H1 (cell line): ENCODE measurements around the gene MOV10L1. TPM values are rescaled to one million over a fixed set of nuclear protein-coding genes. Genes with fewer than 3 reads are reported as not detected.
A peak's percentile ranks its signal among the peaks of the same experiment; 100 is the strongest.

ENCODE experiments used
- CTCF ChIA-PET: fragments of 300-600 bp; sonication (Branson Sonifier 250); formaldehyde crosslinking; loops from one replicate; lab custom pipeline; 2021; ENCODE audit not compliant: partially characterized antibody; lab: Charles Lee
- POLR2A ChIA-PET: fragments of 300-600 bp; sonication (Branson Sonifier 250); formaldehyde crosslinking; loops from one replicate; lab custom pipeline; 2021; ENCODE audit warnings: inconsistent platforms; ENCODE audit not compliant: partially characterized antibody; lab: Charles Lee
- DNase-seq, 2 experiments: peaks; one replicate each; pipeline versions ENCODE4 v3.0.0 to v3.0.0-alpha.2; 2010 to 2022; ENCODE audit warnings: low spot score in 2 of 2, low read depth in 1 of 2, mixed read lengths in 1 of 2
- FAIRE-seq: peaks from 2 replicates; lab custom pipeline; 2011; peaks lifted over from hg19 to GRCh38; lab: Jason Lieb, UNC
- H2AFZ ChIP-seq: 2 replicates; pipeline ENCODE4 v1.8.1; 2012; ENCODE audit warnings: low read length, inconsistent platforms
- H2AK5ac ChIP-seq: 2 replicates; pipeline ENCODE4 v1.6.1; 2013; ENCODE audit warnings: low read depth, low read length
- H2BK120ac ChIP-seq: replicated peaks from 2 replicates; pipeline ENCODE3; 2013; ENCODE audit warnings: low read depth, low read length, inconsistent platforms
- H2BK12ac ChIP-seq: 2 replicates; pipeline ENCODE4 v1.6.1; 2013; ENCODE audit warnings: low read depth, low read length
- H2BK15ac ChIP-seq: 2 replicates; pipeline ENCODE4 v1.6.1; 2013; ENCODE audit warnings: low read length
- H2BK20ac ChIP-seq: 2 replicates; pipeline ENCODE4 v1.6.1; 2013; ENCODE audit warnings: low read length
- H2BK5ac ChIP-seq: 2 replicates; pipeline ENCODE4 v1.6.1; 2013; ENCODE audit warnings: low read depth, low read length
- H3K14ac ChIP-seq: 2 replicates; pipeline ENCODE4 v1.6.1; 2013; ENCODE audit warnings: inconsistent platforms; ENCODE audit not compliant: insufficient read length
- H3K18ac ChIP-seq: 2 replicates; pipeline ENCODE4 v1.6.1; 2013; ENCODE audit warnings: low read length; ENCODE audit errors: extremely low read depth
- H3K23ac ChIP-seq: 2 replicates; pipeline ENCODE4 v1.6.1; 2013; ENCODE audit warnings: inconsistent platforms; ENCODE audit not compliant: insufficient read length
- H3K23me2 ChIP-seq: 2 replicates; pipeline ENCODE4 v1.6.1; 2013; ENCODE audit warnings: low read depth, low read length
- H3K27ac ChIP-seq: 2 replicates; pipeline ENCODE4 v1.6.1; 2011; ENCODE audit warnings: low read depth, low read length, inconsistent platforms
- H3K27me3 ChIP-seq, 4 experiments: replicated peaks in 1 of 4; 1 replicate in 1 of 4; 2 replicates in 3 of 4; pipeline versions ENCODE4 v1.6.1 to v1.8.1; 2011 to 2013; ENCODE audit warnings: low read length in 3 of 4, mild to moderate bottlenecking in 3 of 4, inconsistent platforms in 2 of 4, mixed read lengths in 2 of 4, moderate library complexity in 1 of 4; ENCODE audit not compliant: control insufficient read depth in 3 of 4, insufficient read depth in 3 of 4; ENCODE audit errors: extremely low read depth in 1 of 4
- H3K36me3 ChIP-seq, 4 experiments: 2 replicates each; pipeline versions ENCODE4 v1.6.1 to v1.8.1; 2011 to 2013; ENCODE audit warnings: mild to moderate bottlenecking in 4 of 4, low read length in 3 of 4, moderate library complexity in 2 of 4, control low read depth in 1 of 4, inconsistent platforms in 1 of 4; ENCODE audit not compliant: insufficient read depth in 4 of 4, control insufficient read depth in 2 of 4
- H3K4ac ChIP-seq: replicated peaks from 2 replicates; pipeline ENCODE3; 2013; ENCODE audit warnings: low read length, low read depth, mixed read lengths, inconsistent platforms; ENCODE audit not compliant: insufficient read length
- H3K4me1 ChIP-seq, 4 experiments: replicated peaks in 1 of 4; 1 replicate in 1 of 4; 2 replicates in 3 of 4; pipeline versions ENCODE4 v1.6.1 to v1.8.1; 2011 to 2013; ENCODE audit warnings: low read length in 3 of 4, inconsistent platforms in 2 of 4, mixed read lengths in 1 of 4; ENCODE audit not compliant: insufficient read depth in 4 of 4, control insufficient read depth in 3 of 4
- H3K4me2 ChIP-seq, 2 experiments: 2 replicates each; pipeline versions ENCODE4 v1.6.1 to v1.8.1; 2011 to 2013; ENCODE audit warnings: low read depth in 2 of 2, low read length in 2 of 2, control low read depth in 1 of 2, inconsistent platforms in 1 of 2, mild to moderate bottlenecking in 1 of 2; ENCODE audit not compliant: insufficient read depth in 1 of 2
- H3K4me3 ChIP-seq, 4 experiments: fragments of 200-600, 300-600 bp in 1 of 4; sonication (generic), shearing (Covaris generic), sonication (Bioruptor Twin) in 1 of 4; 2 replicates each; pipeline versions ENCODE4 v1.5.1 to v1.8.1; 2011 to 2016; ENCODE audit warnings: low read length in 4 of 4, low read depth in 3 of 4, control low read depth in 2 of 4, inconsistent platforms in 2 of 4, mild to moderate bottlenecking in 2 of 4, mixed read lengths in 1 of 4, moderate library complexity in 1 of 4; ENCODE audit not compliant: insufficient read depth in 2 of 4; ENCODE audit errors: extremely low read depth in 1 of 4
- H3K56ac ChIP-seq: replicated peaks from 2 replicates; pipeline ENCODE3; 2013; ENCODE audit warnings: low read depth, mild to moderate bottlenecking, mixed read lengths, low read length, inconsistent platforms; ENCODE audit not compliant: insufficient read length
- H3K79me1 ChIP-seq: 2 replicates; pipeline ENCODE4 v1.6.1; 2013; ENCODE audit warnings: low read depth, low read length, control low read depth
- H3K79me2 ChIP-seq, 2 experiments: 2 replicates each; pipeline versions ENCODE4 v1.6.1 to v1.8.1; 2012 to 2013; ENCODE audit warnings: low read length in 2 of 2, mild to moderate bottlenecking in 2 of 2, inconsistent platforms in 1 of 2; ENCODE audit not compliant: insufficient read depth in 2 of 2, control insufficient read depth in 1 of 2
- H3K9ac ChIP-seq, 4 experiments: replicated peaks in 1 of 4; 1 replicate in 1 of 4; 2 replicates in 3 of 4; pipeline versions ENCODE4 v1.6.1 to v1.8.1; 2011 to 2013; ENCODE audit warnings: low read depth in 3 of 4, low read length in 3 of 4, control low read depth in 2 of 4, mild to moderate bottlenecking in 2 of 4, moderate library complexity in 2 of 4, inconsistent platforms in 1 of 4; ENCODE audit errors: extremely low read depth in 1 of 4
- H3K9me3 ChIP-seq, 2 experiments: 2 replicates each; pipeline versions ENCODE4 v1.6.1 to v1.8.1; 2012 to 2013; ENCODE audit warnings: mild to moderate bottlenecking in 2 of 2, moderate library complexity in 2 of 2, control low read depth in 1 of 2, inconsistent platforms in 1 of 2, low read depth in 1 of 2, low read length in 1 of 2, mixed read lengths in 1 of 2; ENCODE audit not compliant: insufficient read depth in 2 of 2
- H4K20me1 ChIP-seq, 2 experiments: replicated peaks in 1 of 2; 2 replicates each; pipeline versions ENCODE3 to v1.8.1; 2011 to 2013; ENCODE audit warnings: inconsistent platforms in 2 of 2, low read length in 2 of 2, mild to moderate bottlenecking in 1 of 2; ENCODE audit not compliant: insufficient read depth in 2 of 2, control insufficient read depth in 1 of 2
- H4K5ac ChIP-seq: 2 replicates; pipeline ENCODE4 v1.6.1; 2013; ENCODE audit warnings: low read length, low read depth, mixed read lengths, inconsistent platforms; ENCODE audit not compliant: insufficient read length
- H4K8ac ChIP-seq: 2 replicates; pipeline ENCODE4 v1.8.0; 2013; ENCODE audit warnings: mild to moderate bottlenecking, moderate library complexity, low read length, inconsistent platforms; ENCODE audit not compliant: insufficient read depth; ENCODE audit errors: extremely low read depth
- H4K91ac ChIP-seq: replicated peaks from 2 replicates; pipeline ENCODE3; 2013; ENCODE audit warnings: low read length, mixed read lengths, inconsistent platforms; ENCODE audit not compliant: insufficient read length
- CHD1 ChIP-seq: IDR thresholded peaks from 2 replicates; pipeline ENCODE4 v1.6.1; 2012; ENCODE audit warnings: low read depth, low read length, improper control_type of control experiment
- CHD2 ChIP-seq: IDR thresholded peaks from 2 replicates; pipeline ENCODE4 v1.6.1; 2012; ENCODE audit warnings: low read length, improper control_type of control experiment
- E2F6 ChIP-seq: IDR thresholded peaks from 2 replicates; pipeline ENCODE4 v1.6.1; 2012; ENCODE audit warnings: inconsistent platforms
- GTF2F1 ChIP-seq: IDR thresholded peaks from 2 replicates; pipeline ENCODE4 v1.6.1; 2012; ENCODE audit warnings: low read depth, low read length, improper control_type of control experiment, borderline replicate concordance
- HDAC6 ChIP-seq: IDR thresholded peaks from one replicate; pipeline ENCODE4 v1.7.1; 2012; ENCODE audit warnings: low read depth, mild to moderate bottlenecking, inconsistent platforms, low read length, moderate library complexity
- RXRA ChIP-seq: IDR thresholded peaks from 2 replicates; pipeline ENCODE4 v1.6.1; 2011; ENCODE audit warnings: low read depth, mild to moderate bottlenecking, low read length, moderate library complexity; ENCODE audit not compliant: insufficient read depth
- SIN3A ChIP-seq, 2 experiments: IDR thresholded peaks in 1 of 2; conservative IDR thresholded peaks in 1 of 2; 2 replicates each; pipeline ENCODE4 v1.6.1; 2011 to 2012; ENCODE audit warnings: low read length in 2 of 2, improper control_type of control experiment in 1 of 2, low read depth in 1 of 2, mild to moderate bottlenecking in 1 of 2
- TAF1 ChIP-seq: IDR thresholded peaks from 2 replicates; pipeline ENCODE4 v1.6.1; 2011; ENCODE audit warnings: mild to moderate bottlenecking, low read depth, low read length
- USF2 ChIP-seq: IDR thresholded peaks from 2 replicates; pipeline ENCODE4 v1.6.1; 2011; ENCODE audit warnings: low read length, improper control_type of control experiment
- ZNF274 ChIP-seq: IDR thresholded peaks from 2 replicates; pipeline ENCODE4 v1.7.0; 2012; ENCODE audit warnings: low read length, borderline replicate concordance; ENCODE audit errors: extremely low read depth
- WGBS, 2 experiments: shearing (Covaris generic) in 1 of 2; methylation state at CpG; one replicate each; pipeline versions ENCODE4 v1.1.6 to v1.1.7; 2013 to 2015; ENCODE audit warnings: low lambda C conversion rate in 2 of 2, mixed read lengths in 2 of 2, inconsistent platforms in 1 of 2, low coverage in 1 of 2, missing lambda C conversion rate in 1 of 2; ENCODE audit not compliant: insufficient replicate concordance in 2 of 2, insufficient coverage in 1 of 2, insufficient read length in 1 of 2; ENCODE audit errors: extremely low coverage in 1 of 2, missing lambda C conversion rate in 1 of 2; 5-methylcytosine and 5-hydroxymethylcytosine counted together
- polyA plus RNA-seq, 7 experiments: library from polyadenylated mRNA; depleted of rRNA in 3 of 7; stranded (reverse) in 5 of 7; unstranded in 2 of 7; fragments of >200 nt in 5 of 7; fragments of 200-250 nt in 2 of 7; gene quantifications; 1 replicate in 5 of 7; 2 replicates in 1 of 7; 4 replicates in 1 of 7; pipeline versions ENCODE4 v1.2.1 to v1.2.3, GENCODE V29; 2011 to 2013; ENCODE audit warnings: missing spikeins in 2 of 7, mixed read lengths in 2 of 7
- total RNA-seq: library from RNA; stranded (reverse); fragmentation: NEBNext Ultra II Directional; extraction: Animal tissue kit (Norgen Biotek cat#: 25700); gene quantifications from 2 replicates; pipeline ENCODE4 v1.2.1, GENCODE V29; 2021

The MOV10L1 gene
- total and polyA plus RNA-seq, 2 of the 8 experiments (the other 6 are each of a cell fraction or from before 2014, with no cell fraction given), result 0.32 TPM; not detected in 1

- Histone ChIP-seq H3K9me3 (no peaks in the 10 kb centered on the region), H3K4me3 (no peak overlapping the region), H3K4ac (no peak overlapping the region), H3K79me2 (peaks cover 0 to 19% of the 10 kb centered on the region in 2 experiments; a peak in 1 of 4 replicates), H3K14ac (no peak overlapping the region), H2BK12ac (no peak overlapping the region), H3K9ac (no peak overlapping the region), H3K4me1 (peaks cover 0 to 20% (median 7%) of the 10 kb centered on the region in 4 experiments; a peak in 5 of 7 replicates), H3K23ac (no peak overlapping the region), H2AFZ (no peak overlapping the region), H3K18ac (no peak overlapping the region), H3K27me3 (no peaks in the 10 kb centered on the region), H3K36me3 (peaks cover 6 to 36% (median 10%) of the 10 kb centered on the region in 4 experiments; a peak in 5 of 8 replicates), H2AK5ac (no peak overlapping the region), H3K23me2 (no peaks in the 10 kb centered on the region; the same call in 1 of the 2 replicates), H4K5ac (no peak overlapping the region), H2BK5ac (no peak overlapping the region), H3K79me1 (peaks cover 8% of the 10 kb centered on the region), H3K56ac (no peak overlapping the region), H2BK15ac (no peak overlapping the region), H3K4me2 (no peak overlapping the region), H2BK120ac (no peak overlapping the region), H3K27ac (no peak overlapping the region), H4K91ac (no peak overlapping the region), H4K8ac (0 out of 2 replicates have a peak overlapping the region, but pooled peaks have one; percentile 25), H2BK20ac (no peak overlapping the region), H4K20me1 (peaks cover 15 to 25% of the 10 kb centered on the region in 2 experiments)
- ChIA-PET CTCF (interaction anchor here (0.8 to 1.7 kb wide), 6 partner anchors 9 to 46 kb away, joined by 3 to 9 read pairs (median 4); no protein-coding TSS in a partner anchor), POLR2A (interaction anchor here (0.6 to 2.5 kb wide), 4 partner anchors 10 to 31 kb away, joined by 3 to 8 read pairs (median 3); partner anchors contain the start of gene PANX2)
- DNase-seq (no peak), FAIRE-seq (no peak)
- WGBS, 2 experiments, result 96% methylated on average over 38 of the region's 44 CpGs; no CpG with 5 or more reads in 1 of the 2 experiments
- TF ChIP-seq RXRA (no peak), ZNF274 (no peak), GTF2F1 (no peak), CHD2 (no peak), SIN3A (conservative IDR thresholded peaks at IDR 0.05 in 1 of 2, IDR thresholded peaks at IDR 0.05 in 1 of 2; ENCODE audit: low read depth in 1 of 2, low read length in 2 of 2) (no peak), TAF1 (no peak), USF2 (no peak), HDAC6 (no peak), E2F6 (no peak), CHD1 (no peak)
Observed at GRCh38 chr22:50194037-50194805, 104.4 kb downstream of the MOV10L1 start.
